ENCODE results near the gene TBC1D4.
"Not testable (repeated sequence)": the region's sequence is repeated elsewhere in the genome, so short reads cannot be mapped to it uniquely, and the experiment has no call there.

- not testable (repeated sequence) for TF ChIP-seq CTCF (conservative IDR thresholded peaks at IDR 0.05 in 1 of 2, IDR thresholded peaks at IDR 0.05 in 1 of 2; ENCODE audit: low read depth in 1 of 2, low read length in 2 of 2); EZH2 (IDR thresholded peaks at IDR 0.05; ENCODE audit: low read length, missing control alignments)
These were observed 47.8 kb downstream of the TBC1D4 start for GRCh38 chr13:75434126-75434525.

Data from fibroblast of lung (primary cell).